ENCODE measurements around the gene ATXN7L3.
A peak's percentile ranks its signal among the peaks of the same experiment; 100 is the strongest.

ATXN7L3 gene

GRCh38 chr17:44216173-44216572 lies 16.5 kb upstream of the ATXN7L3 start:
- Histone ChIP-seq H3K36me3 (ENCODE audit: insufficient read depth, low read length) (peaks cover 53% of the 10 kb centered on the region), H3K27me3 (ENCODE audit: control insufficient read depth in 1 of 2, insufficient read depth in 2 of 2, low read length in 2 of 2) (no peaks in the 10 kb centered on the region), H3K4me3 (ENCODE audit: low read depth in 1 of 2, low read length in 2 of 2) (no peak overlapping the region), H3K9me3 (ENCODE audit: low read length) (no peaks in the 10 kb centered on the region), H3K27ac (ENCODE audit: low read depth, low read length) (no peak overlapping the region), H3K9ac (ENCODE audit: low read length) (no peak overlapping the region), H3K4me1 (ENCODE audit: insufficient read depth, low read length) (peaks cover 20% of the 10 kb centered on the region)

GRCh38 chr17:44214896-44215295 lies 15.2 kb upstream of the ATXN7L3 start:
- H3K9ac ChIP-seq (ENCODE audit: low read length): no peak overlapping the region
- no peak overlapping the region for H3K27ac ChIP-seq (ENCODE audit: low read depth, low read length)
- peaks cover 57% of the 10 kb centered on the region for H3K36me3 ChIP-seq (ENCODE audit: insufficient read depth, low read length)
- H3K4me3 ChIP-seq (ENCODE audit: low read depth in 1 of 2, low read length in 2 of 2): no peak overlapping the region
- H3K4me1 ChIP-seq (ENCODE audit: insufficient read depth, low read length): peaks cover 31% of the 10 kb centered on the region
- no peaks in the 10 kb centered on the region for H3K9me3 ChIP-seq (ENCODE audit: low read length)
- H3K27me3 ChIP-seq (ENCODE audit: control insufficient read depth in 1 of 2, insufficient read depth in 2 of 2, low read length in 2 of 2): no peaks in the 10 kb centered on the region

- no peaks in the 10 kb centered on the region for H3K27me3 ChIP-seq (ENCODE audit: control insufficient read depth in 1 of 2, insufficient read depth in 2 of 2, low read length in 2 of 2)
- no peak overlapping the region for H3K9ac ChIP-seq (ENCODE audit: low read length)
- no peak overlapping the region for H3K4me3 ChIP-seq (ENCODE audit: low read depth in 1 of 2, low read length in 2 of 2)
- H3K27ac ChIP-seq (ENCODE audit: low read depth, low read length): no peak overlapping the region
- peaks cover 32% of the 10 kb centered on the region for H3K4me1 ChIP-seq (ENCODE audit: insufficient read depth, low read length)
- H3K9me3 ChIP-seq (ENCODE audit: low read length): no peaks in the 10 kb centered on the region
- H3K36me3 ChIP-seq (ENCODE audit: insufficient read depth, low read length): peaks cover 65% of the 10 kb centered on the region
These were observed 14.5 kb upstream of the ATXN7L3 start for GRCh38 chr17:44214230-44214494.

DNA sequence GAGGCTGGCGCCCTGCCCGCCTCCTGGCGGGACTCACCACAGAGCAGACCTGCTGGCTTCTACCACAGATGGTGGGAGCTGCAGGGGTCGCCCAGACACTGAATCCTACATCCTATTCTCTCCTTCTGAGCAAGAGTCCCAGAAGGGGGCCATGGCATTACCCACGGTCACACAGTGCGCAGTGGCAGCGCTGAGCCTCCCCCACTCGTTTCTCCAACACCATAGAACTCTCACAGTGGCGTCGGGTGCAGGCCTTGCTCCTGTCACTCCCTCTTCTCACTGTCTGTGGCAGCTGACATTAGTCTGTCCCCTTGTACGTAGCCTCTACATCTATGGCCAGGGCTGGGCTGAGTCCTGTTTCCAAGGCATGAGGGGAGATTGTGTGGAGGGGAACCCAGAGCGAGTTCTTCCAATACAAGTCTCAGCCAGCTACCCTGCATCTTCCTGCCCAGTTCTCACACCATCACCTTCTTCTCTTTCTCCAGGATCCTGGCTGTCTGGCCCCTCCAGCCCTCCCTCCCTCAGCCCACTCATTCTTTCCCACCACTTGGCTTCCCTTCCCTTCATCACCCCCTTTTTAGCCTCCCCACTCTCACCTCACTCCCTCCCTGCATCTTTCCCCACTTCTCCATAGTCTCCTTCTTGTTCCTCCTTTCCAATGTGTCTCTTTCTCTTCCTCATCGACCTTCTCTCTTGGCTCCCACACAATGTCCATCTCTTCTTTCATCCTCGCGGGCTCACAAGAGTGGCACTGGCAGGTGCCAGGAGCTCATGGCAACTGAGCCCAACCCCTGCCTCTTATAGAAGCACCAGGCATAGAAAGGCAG lies 13.9 kb upstream of the ATXN7L3 start:
- H3K27me3 ChIP-seq (ENCODE audit: control insufficient read depth in 1 of 2, insufficient read depth in 2 of 2, low read length in 2 of 2): no peaks in the 10 kb centered on the region
- no peak overlapping the region for H3K9ac ChIP-seq (ENCODE audit: low read length)
- H3K36me3 ChIP-seq (ENCODE audit: insufficient read depth, low read length): peaks cover 70% of the 10 kb centered on the region
- no peak overlapping the region for H3K27ac ChIP-seq (ENCODE audit: low read depth, low read length)
- no peak overlapping the region for H3K4me3 ChIP-seq (ENCODE audit: low read depth in 1 of 2, low read length in 2 of 2)
- peaks cover 32% of the 10 kb centered on the region for H3K4me1 ChIP-seq (ENCODE audit: insufficient read depth, low read length)
- H3K9me3 ChIP-seq (ENCODE audit: low read length): no peaks in the 10 kb centered on the region

GRCh38 chr17:44212507-44213402 lies 13.1 kb upstream of the ATXN7L3 start:
- H3K4me3 ChIP-seq (ENCODE audit: low read depth in 1 of 2, low read length in 2 of 2): no peak overlapping the region
- H3K27ac ChIP-seq (ENCODE audit: low read depth, low read length): no peak overlapping the region
- H3K9ac ChIP-seq (ENCODE audit: low read length): no peak overlapping the region

DNA sequence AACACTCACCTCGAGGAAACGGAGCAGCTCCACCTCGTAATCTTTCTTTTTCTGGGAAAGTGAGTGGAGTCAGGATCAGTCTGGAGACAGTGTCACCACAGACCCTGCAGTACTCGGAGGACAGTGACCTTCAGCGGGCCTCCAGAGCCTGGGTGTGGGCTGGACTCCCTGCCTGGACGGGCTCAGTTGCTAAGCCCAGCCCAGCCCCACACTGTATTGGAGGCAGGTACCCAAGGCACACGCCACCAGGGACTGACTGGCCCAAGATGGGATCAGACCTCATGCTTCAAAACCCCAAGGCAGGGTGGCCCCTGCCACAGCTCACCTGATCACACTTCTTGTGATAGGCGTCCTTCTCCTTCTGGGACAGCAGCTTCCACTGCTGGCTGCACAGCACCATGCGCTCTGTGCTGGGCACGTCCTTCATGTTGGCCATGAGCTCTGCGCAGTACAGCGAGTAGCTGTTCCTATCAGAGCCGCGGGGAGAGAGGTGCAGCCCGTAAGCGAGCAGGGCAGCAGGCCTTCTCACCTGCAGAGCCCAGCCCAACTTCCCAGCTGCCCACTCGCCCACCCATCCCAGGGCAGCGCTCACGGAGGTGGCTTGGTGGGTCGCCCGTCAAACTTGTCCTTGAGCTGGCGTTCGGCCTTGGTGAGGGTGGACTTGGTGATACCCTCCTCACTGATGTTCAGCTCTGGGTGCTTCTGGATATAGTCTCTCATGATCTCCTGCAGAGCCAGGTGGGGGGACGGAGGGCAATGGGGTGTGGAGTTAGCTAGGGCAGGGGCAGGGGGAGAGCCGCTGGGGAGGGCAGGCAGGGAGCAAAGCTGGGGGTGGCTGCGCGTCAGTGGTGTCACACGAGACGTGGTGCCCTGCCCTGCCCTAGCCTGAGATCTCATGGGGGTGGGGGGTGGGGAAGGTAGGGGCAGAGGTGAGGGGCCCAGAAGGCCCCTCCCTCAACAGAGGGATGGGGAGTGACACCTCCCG lies 11.9 kb upstream of the ATXN7L3 start:
- no peak overlapping the region for H3K9ac ChIP-seq (ENCODE audit: low read length)

More at GRCh38 chr17:44212507-44213402, 13.1 kb upstream of the ATXN7L3 start:
- no peaks in the 10 kb centered on the region for H3K9me3 ChIP-seq (ENCODE audit: low read length)
- H3K4me1 ChIP-seq (ENCODE audit: insufficient read depth, low read length): peaks cover 27% of the 10 kb centered on the region
- H3K27me3 ChIP-seq (ENCODE audit: control insufficient read depth in 1 of 2, insufficient read depth in 2 of 2, low read length in 2 of 2): no peaks in the 10 kb centered on the region
- H3K36me3 ChIP-seq (ENCODE audit: insufficient read depth, low read length): peaks cover 78% of the 10 kb centered on the region

GRCh38 chr17:44210342-44211192 lies 10.9 kb upstream of the ATXN7L3 start:
- Histone ChIP-seq H3K4me1 (ENCODE audit: insufficient read depth, low read length) (peaks cover 12% of the 10 kb centered on the region), H3K4me3 (ENCODE audit: low read depth in 1 of 2, low read length in 2 of 2) (no peak overlapping the region), H3K36me3 (ENCODE audit: insufficient read depth, low read length) (peaks cover 65% of the 10 kb centered on the region), H3K27me3 (ENCODE audit: control insufficient read depth in 1 of 2, insufficient read depth in 2 of 2, low read length in 2 of 2) (no peaks in the 10 kb centered on the region), H3K9me3 (ENCODE audit: low read length) (no peaks in the 10 kb centered on the region), H3K9ac (ENCODE audit: low read length) (peak overlapping the region; percentile 32), H3K27ac (ENCODE audit: low read depth, low read length) (peak overlapping the region; percentile 63)

More for the DNA sequence above, 11.9 kb upstream of the ATXN7L3 start:
- Histone ChIP-seq H3K27ac (ENCODE audit: low read depth, low read length) (no peak overlapping the region), H3K27me3 (ENCODE audit: control insufficient read depth in 1 of 2, insufficient read depth in 2 of 2, low read length in 2 of 2) (no peaks in the 10 kb centered on the region), H3K36me3 (ENCODE audit: insufficient read depth, low read length) (peaks cover 75% of the 10 kb centered on the region), H3K4me1 (ENCODE audit: insufficient read depth, low read length) (peaks cover 15% of the 10 kb centered on the region), H3K4me3 (ENCODE audit: low read depth in 1 of 2, low read length in 2 of 2) (no peak overlapping the region), H3K9me3 (ENCODE audit: low read length) (no peaks in the 10 kb centered on the region)

DNA sequence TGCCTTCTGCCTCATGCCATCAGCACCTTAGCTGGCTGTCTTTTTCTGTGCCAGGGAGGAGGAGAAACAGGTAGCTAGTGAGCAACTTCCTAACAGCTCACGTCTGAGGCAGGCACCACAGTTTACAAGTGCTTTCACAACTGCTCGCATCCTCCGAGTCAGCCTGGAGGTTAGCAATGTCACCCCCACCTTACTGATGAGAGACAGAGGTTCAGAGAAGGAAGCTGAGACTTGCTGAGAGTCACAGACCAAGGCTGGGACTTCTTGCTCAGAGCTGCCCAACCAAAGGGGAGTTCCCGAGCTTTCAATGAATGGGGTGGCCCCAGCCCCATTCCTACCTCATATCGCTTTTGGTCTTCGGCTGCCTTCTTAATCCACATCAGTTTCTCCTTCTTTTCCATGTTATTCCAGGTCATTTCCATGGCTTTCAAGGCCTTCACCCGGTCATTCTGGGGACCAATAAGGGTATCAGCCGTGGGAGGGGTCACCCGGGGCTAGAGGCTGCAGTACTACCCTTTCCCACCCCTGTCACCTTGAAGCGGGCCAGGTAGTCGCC lies 10.2 kb upstream of the ATXN7L3 start:
- Histone ChIP-seq H3K9ac (ENCODE audit: low read length) (peak overlapping the region; percentile 32), H3K4me3 (ENCODE audit: low read depth in 1 of 2, low read length in 2 of 2) (no peak overlapping the region), H3K27me3 (ENCODE audit: control insufficient read depth in 1 of 2, insufficient read depth in 2 of 2, low read length in 2 of 2) (no peaks in the 10 kb centered on the region), H3K4me1 (ENCODE audit: insufficient read depth, low read length) (peaks cover 12% of the 10 kb centered on the region), H3K36me3 (ENCODE audit: insufficient read depth, low read length) (peaks cover 58% of the 10 kb centered on the region), H3K9me3 (ENCODE audit: low read length) (no peaks in the 10 kb centered on the region), H3K27ac (ENCODE audit: low read depth, low read length) (peak overlapping the region; percentile 63)

DNA sequence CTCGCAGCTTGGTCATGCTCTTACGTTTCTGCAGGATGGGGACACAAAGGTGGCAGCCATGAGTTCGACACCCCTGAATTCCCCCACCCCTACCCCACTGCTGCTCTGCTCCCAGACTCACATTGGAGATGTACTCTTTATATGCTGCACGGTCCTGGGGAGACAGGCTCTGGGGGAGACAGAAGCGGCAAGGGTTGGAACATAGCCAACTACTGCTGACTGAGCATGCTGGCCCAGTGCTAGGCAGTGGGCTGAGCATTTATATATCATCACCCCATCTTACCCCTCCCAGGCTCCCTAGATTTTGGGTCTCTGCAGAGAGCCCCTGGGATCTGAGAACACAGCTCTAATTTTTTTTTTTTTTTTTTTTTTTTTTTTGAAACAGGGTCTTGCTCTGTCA lies 8.1 kb upstream of the ATXN7L3 start:
- no peak overlapping the region for H3K4me3 ChIP-seq (ENCODE audit: low read depth in 1 of 2, low read length in 2 of 2)
- H3K4me1 ChIP-seq (ENCODE audit: insufficient read depth, low read length): peaks cover 12% of the 10 kb centered on the region
- H3K9ac ChIP-seq (ENCODE audit: low read length): no peak overlapping the region
- H3K36me3 ChIP-seq (ENCODE audit: insufficient read depth, low read length): peaks cover 43% of the 10 kb centered on the region
- no peak overlapping the region for H3K27ac ChIP-seq (ENCODE audit: low read depth, low read length)
- H3K27me3 ChIP-seq (ENCODE audit: control insufficient read depth in 1 of 2, insufficient read depth in 2 of 2, low read length in 2 of 2): no peaks in the 10 kb centered on the region
- H3K9me3 ChIP-seq (ENCODE audit: low read length): no peaks in the 10 kb centered on the region

GRCh38 chr17:44207319-44207718 lies 7.6 kb upstream of the ATXN7L3 start:
- Histone ChIP-seq H3K4me1 (ENCODE audit: insufficient read depth, low read length) (peaks cover 12% of the 10 kb centered on the region), H3K36me3 (ENCODE audit: insufficient read depth, low read length) (peaks cover 43% of the 10 kb centered on the region), H3K9ac (ENCODE audit: low read length) (no peak overlapping the region), H3K27ac (ENCODE audit: low read depth, low read length) (no peak overlapping the region), H3K27me3 (ENCODE audit: control insufficient read depth in 1 of 2, insufficient read depth in 2 of 2, low read length in 2 of 2) (no peaks in the 10 kb centered on the region), H3K4me3 (ENCODE audit: low read depth in 1 of 2, low read length in 2 of 2) (no peak overlapping the region), H3K9me3 (ENCODE audit: low read length) (no peaks in the 10 kb centered on the region)

All from muscle layer of colon (tissue), 2 donors.